Stimulated activated CD8-positive, alpha-beta memory T cell treated with anti-CD3 and anti-CD28 coated beads, Interleukin-4, amount 100 ng/mL, for 1 hour (primary cell): ENCODE data around the gene GNAT1.
A peak's percentile ranks its signal among the peaks of the same experiment; 100 is the strongest.

ENCODE experiments used
- DNase-seq, 2 donors: peaks; one replicate each; pipeline ENCODE4 v3.0.0-alpha.2; 2020; ENCODE audit warnings: low read depth in 2 of 2, low spot score in 1 of 2

The GNAT1 gene

GRCh38 chr3:50174947-50175524 is 16.4 kb upstream of the GNAT1 start:
- no peak for DNase-seq

- DNase-seq: no peak
Observed at GRCh38 chr3:50177346-50177745, 14.1 kb upstream of the GNAT1 start.

GRCh38 chr3:50179710-50180109 is 11.7 kb upstream of the GNAT1 start:
- DNase-seq: no peak

GRCh38 chr3:50181985-50182384 is 9.4 kb upstream of the GNAT1 start:
- no peak for DNase-seq

GRCh38 chr3:50182533-50183099 is 8.8 kb upstream of the GNAT1 start:
- DNase-seq: no peak

GRCh38 chr3:50183755-50184154 is 7.7 kb upstream of the GNAT1 start:
- DNase-seq: no peak

- DNase-seq: no peak
Observed at GRCh38 chr3:50184242-50184978, 7.0 kb upstream of the GNAT1 start.

- DNase-seq: no peak
Observed at GRCh38 chr3:50185230-50185629, 6.2 kb upstream of the GNAT1 start.

GRCh38 chr3:50186096-50186495 is 5.3 kb upstream of the GNAT1 start:
- no peak for DNase-seq

GRCh38 chr3:50187750-50188149 is 3.7 kb upstream of the GNAT1 start:
- DNase-seq: no peak

- no peak for DNase-seq
Observed at GRCh38 chr3:50189274-50189673, 2.1 kb upstream of the GNAT1 start.

- DNase-seq: no peak
Observed at GRCh38 chr3:50189989-50190388, 1.4 kb upstream of the GNAT1 start.

- DNase-seq: no peak
Observed at GRCh38 chr3:50192124-50192523, 714 bp downstream of the GNAT1 start.

- DNase-seq: peak; percentile 56 to 69
Observed at GRCh38 chr3:50192689-50193141, 1.3 kb downstream of the GNAT1 start.

GRCh38 chr3:50193286-50193685 is 1.9 kb downstream of the GNAT1 start:
- DNase-seq: no peak

- DNase-seq: no peak
Observed at GRCh38 chr3:50193746-50194127, 2.3 kb downstream of the GNAT1 start.

GRCh38 chr3:50194128-50194902 is 2.9 kb downstream of the GNAT1 start:
- DNase-seq: peak; percentile 53 to 75

GRCh38 chr3:50194903-50195500 is 3.6 kb downstream of the GNAT1 start:
- DNase-seq: no peak

GRCh38 chr3:50195501-50196252 is 4.3 kb downstream of the GNAT1 start:
- DNase-seq: no peak

- DNase-seq: no peak
Observed at GRCh38 chr3:50196253-50196801, 4.9 kb downstream of the GNAT1 start.
